Measurements from ENCODE around the gene CLDN24. TPM values are rescaled to one million over a fixed set of nuclear protein-coding genes. Genes with fewer than 3 reads are reported as not detected.

Gene CLDN24
- total RNA-seq, 4 donors from 2014 or later, result not detected

- no peak overlapping the region for H3K4me3 ChIP-seq
- no peaks in the 10 kb centered on the region for H3K4me1 ChIP-seq
- 86% methylated on average over 3 of the region's 3 CpGs for WGBS
- no peak overlapping the region for H3K27ac ChIP-seq
- peaks cover 19% of the 10 kb centered on the region for H3K9me3 ChIP-seq
- peaks cover 57% of the 10 kb centered on the region for H3K36me3 ChIP-seq
- H3K27me3 ChIP-seq, result no peaks in the 10 kb centered on the region
- TF ChIP-seq EP300 (IDR thresholded peaks at IDR 0.05) (no peak), POLR2A (IDR thresholded peaks at IDR 0.05) (no peak), POLR2AphosphoS5 (IDR thresholded peaks at IDR 0.05) (no peak), CTCF (IDR thresholded peaks at IDR 0.05) (no peak)
- DNase-seq (ENCODE audit: low spot score in 2 of 2), result no peak
These were observed 49.8 kb downstream of the CLDN24 start for GRCh38 chr4:183272384-183272783.

Other genes starting within 250 kb of the CLDN24 start
- gene WWC2, start 223.2 kb downstream of the CLDN24 start, total RNA-seq, result 10 to 100 TPM in 3 of 4 donors, 1 to 10 TPM in 1; 9.2 to 30.4 (median 15.2) TPM
- not detected for gene CLDN22, start 2.1 kb downstream of the CLDN24 start, total RNA-seq
- 10 to 100 TPM; 14.0 to 25.6 (median 17.2) TPM for gene CDKN2AIP, start 122.2 kb upstream of the CLDN24 start, total RNA-seq
- gene ING2, start 182.6 kb upstream of the CLDN24 start, total RNA-seq, result 10 to 100 TPM in 3 of 4 donors, 1 to 10 TPM in 1; 9.9 to 21.2 (median 18.8) TPM